Left lung (tissue), 10 donors: ENCODE data around the gene SEC14L1. TPM values are rescaled to one million over a fixed set of nuclear protein-coding genes. Genes with fewer than 3 reads are reported as not detected.

Experiments used
- ATAC-seq: fragments of 200-7000 bp; cut with Tn5 transposase; one replicate; pipeline ENCODE4 v1.9.1; 2020; ENCODE audit warnings: moderate library complexity
- DNase-seq, 4 donors: peaks; one replicate each; pipeline ENCODE4 v3.0.0-alpha.2; 2013 to 2020
- H3K27ac ChIP-seq, 2 donors: fragments of 200-600 bp; sonication (generic) in 1 of 2; one replicate each; pipeline versions ENCODE4 v1.5.0 to v1.8.0; 2020 to 2021
- H3K27me3 ChIP-seq, 2 donors: fragments of 200-600 bp; sonication (generic) in 1 of 2; one replicate each; pipeline versions ENCODE4 v1.5.0 to v1.8.0; 2020 to 2021
- H3K36me3 ChIP-seq, 2 donors: fragments of 200-600 bp; sonication (generic) in 1 of 2; one replicate each; pipeline versions ENCODE4 v1.5.0 to v1.8.0; 2020 to 2021
- H3K4me1 ChIP-seq, 2 donors: fragments of 200-600 bp; one replicate each; pipeline ENCODE4 v1.8.0; 2021
- H3K4me3 ChIP-seq, 2 donors: fragments of 200-600 bp; sonication (generic) in 1 of 2; one replicate each; pipeline versions ENCODE4 v1.5.0 to v1.8.0; 2020 to 2021; ENCODE audit warnings: mild to moderate bottlenecking in 1 of 2
- H3K9me3 ChIP-seq, 2 donors: fragments of 200-600 bp; sonication (generic) in 1 of 2; one replicate each; pipeline versions ENCODE4 v1.5.0 to v1.8.0; 2020 to 2021
- CTCF ChIP-seq, 2 donors: fragments of 200-600 bp; sonication (generic) in 1 of 2; IDR thresholded peaks; one replicate each; pipeline versions ENCODE4 v1.5.0 to v1.8.0; 2021; ENCODE audit warnings: antibody characterized with exemption in 2 of 2
- intact Hi-C, 2 donors: fragments of 100-400 bp; cut with DNase I; formaldehyde crosslinking; loops; one replicate each; pipeline versions ENCODE4 v1.11.2 to v1.14.2; 2022
- polyA plus RNA-seq, 6 donors: library from polyadenylated mRNA; unstranded; fragments of 120-200 nt; gene quantifications; one replicate each; pipeline ENCODE4 v1.2.1, GENCODE V29; 2013; ENCODE audit not compliant: insufficient read length in 6 of 6
- total RNA-seq, 2 donors: library from RNA; stranded (reverse); fragmentation: NEBNext Ultra II Directional; extraction: Animal tissue kit (Norgen Biotek cat#: 25700); gene quantifications; one replicate each; pipeline ENCODE4 v1.2.1, GENCODE V29; 2021
- donor health status: DM: no; HTN: yes; CAD: no.
- donor health status: DM: no; HTN: no; CAD: no.

Gene SEC14L1
- total and polyA plus RNA-seq, 8 donors = 79.0 to 151 (median 84.5) TPM

GRCh38 chr17:77182205-77183172 lies 41.7 kb downstream of the SEC14L1 start:
- intact Hi-C loops = no loop called here
- Histone ChIP-seq H3K27me3 (no peaks in the 10 kb centered on the region), H3K4me3 (no peak overlapping the region), H3K9me3 (no peaks in the 10 kb centered on the region), H3K36me3 (no peaks in the 10 kb centered on the region), H3K4me1 (peaks cover 19 to 74% of the 10 kb centered on the region in 2 donors), H3K27ac (peak overlapping the region; percentile 21 to 64)
- DNase-seq (no peak), ATAC-seq (peak; percentile 14)
- no peak for TF ChIP-seq CTCF (IDR thresholded peaks at IDR 0.05)

GRCh38 chr17:77184474-77184873 lies 43.7 kb downstream of the SEC14L1 start:
- intact Hi-C loops = no loop called here

GRCh38 chr17:77185137-77185536 lies 44.4 kb downstream of the SEC14L1 start:
- no peaks in the 10 kb centered on the region for H3K27me3 ChIP-seq
- ATAC-seq (no peak), DNase-seq (no peak)
- H3K27ac ChIP-seq = peak overlapping the region in 1 of 2 donors; percentile 8
- no peaks in the 10 kb centered on the region for H3K36me3 ChIP-seq
- H3K4me3 ChIP-seq = no peak overlapping the region
- intact Hi-C loops = no loop called here
- no peaks in the 10 kb centered on the region for H3K9me3 ChIP-seq
- no peak for TF ChIP-seq CTCF (IDR thresholded peaks at IDR 0.05)
- H3K4me1 ChIP-seq = peaks cover 19 to 92% of the 10 kb centered on the region in 2 donors

More at GRCh38 chr17:77184474-77184873, 43.7 kb downstream of the SEC14L1 start:
- no peaks in the 10 kb centered on the region for H3K36me3 ChIP-seq
- H3K4me1 ChIP-seq = peaks cover 19 to 88% of the 10 kb centered on the region in 2 donors
- H3K27ac ChIP-seq = peak overlapping the region in 1 of 2 donors; percentile 45
- no peaks in the 10 kb centered on the region for H3K9me3 ChIP-seq
- ATAC-seq = no peak
- DNase-seq = no peak
- H3K4me3 ChIP-seq = no peak overlapping the region
- TF ChIP-seq CTCF (IDR thresholded peaks at IDR 0.05) = no peak
- no peaks in the 10 kb centered on the region for H3K27me3 ChIP-seq

GRCh38 chr17:77186141-77186604 lies 45.4 kb downstream of the SEC14L1 start:
- peak overlapping the region in 1 of 2 donors; percentile 25 for H3K27ac ChIP-seq
- peaks cover 15 to 89% of the 10 kb centered on the region in 2 donors for H3K4me1 ChIP-seq
- intact Hi-C loops = no loop called here
- H3K27me3 ChIP-seq = no peaks in the 10 kb centered on the region
- no peak for TF ChIP-seq CTCF (IDR thresholded peaks at IDR 0.05)
- no peak for DNase-seq
- no peak overlapping the region for H3K4me3 ChIP-seq
- H3K36me3 ChIP-seq = peaks cover 0 to 8% of the 10 kb centered on the region in 2 donors
- H3K9me3 ChIP-seq = no peaks in the 10 kb centered on the region
- no peak for ATAC-seq
